Measurements from ENCODE around the gene SQOR.
"Not testable (repeated sequence)": the region's sequence is repeated elsewhere in the genome, so short reads cannot be mapped to it uniquely, and the experiment has no call there.

The SQOR gene

GRCh38 chr15:45635191-45635638, 386 bp downstream of the SQOR start:
- no peak for DNase-seq

- DNase-seq: no peak
Measured at GRCh38 chr15:45635763-45636292, 999 bp downstream of the SQOR start.

GRCh38 chr15:45637141-45637540, 2.3 kb downstream of the SQOR start:
- no peak for DNase-seq

GRCh38 chr15:45637552-45638033, 2.8 kb downstream of the SQOR start:
- DNase-seq: peak; percentile 84

- DNase-seq: no peak
Measured at GRCh38 chr15:45640616-45641015, 5.8 kb downstream of the SQOR start.

GRCh38 chr15:45641374-45641781, 6.5 kb downstream of the SQOR start:
- DNase-seq: peak; percentile 80

GRCh38 chr15:45641999-45642932, 7.4 kb downstream of the SQOR start:
- no peak for DNase-seq

GRCh38 chr15:45644437-45644836, 9.6 kb downstream of the SQOR start:
- no peak for DNase-seq

GRCh38 chr15:45645026-45645980, 10.5 kb downstream of the SQOR start:
- DNase-seq: no peak

GRCh38 chr15:45646220-45646619, 11.4 kb downstream of the SQOR start:
- DNase-seq: no peak

GRCh38 chr15:45647828-45648227, 13.0 kb downstream of the SQOR start:
- no peak for DNase-seq

- no peak for DNase-seq
Measured at GRCh38 chr15:45648521-45649200, 13.8 kb downstream of the SQOR start.

- DNase-seq: not testable (repeated sequence)
Measured at GRCh38 chr15:45650007-45650406, 15.2 kb downstream of the SQOR start.

- DNase-seq: no peak
Measured at GRCh38 chr15:45650889-45651525, 16.2 kb downstream of the SQOR start.

GRCh38 chr15:45653702-45654424, 19.0 kb downstream of the SQOR start:
- peak; percentile 46 for DNase-seq

- no peak for DNase-seq
Measured at GRCh38 chr15:45654749-45655148, 19.9 kb downstream of the SQOR start.

- no peak for DNase-seq
Measured at GRCh38 chr15:45657254-45657653, 22.4 kb downstream of the SQOR start.

- no peak for DNase-seq
Measured at GRCh38 chr15:45657764-45658545, 23.1 kb downstream of the SQOR start.

- DNase-seq: no peak
Measured at GRCh38 chr15:45660231-45660979, 25.6 kb downstream of the SQOR start.

GRCh38 chr15:45662375-45662774, 27.5 kb downstream of the SQOR start:
- no peak for DNase-seq

All from SIG-M5 (cell line).